ENCODE measurements around the gene ZNF385D. TPM values are rescaled to one million over a fixed set of nuclear protein-coding genes. Genes with fewer than 3 reads are reported as not detected.

The ZNF385D gene
- total RNA-seq, 1 donor from 2014 or later = 1.2 TPM

DNA sequence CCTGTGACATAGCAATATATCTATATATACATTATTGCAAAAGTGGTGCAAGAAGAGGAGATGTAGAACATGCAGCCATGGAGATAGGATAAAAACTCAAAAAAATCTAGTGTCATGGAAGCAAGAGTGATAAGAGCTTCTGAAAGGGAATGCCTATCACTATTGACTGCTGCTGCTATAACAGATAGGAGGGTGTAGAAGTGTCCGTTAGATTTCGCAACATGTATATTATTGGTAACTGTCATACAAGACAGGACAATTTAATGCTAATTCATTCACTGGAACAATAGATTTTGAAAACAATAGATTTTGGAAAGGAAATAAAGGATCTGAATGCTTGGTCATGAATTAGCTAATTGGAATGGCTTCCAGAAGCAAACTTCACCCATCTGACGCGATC, 224.5 kb downstream of the ZNF385D start:
- Mint-ChIP-seq H3K27me3 (ENCODE audit: low read depth) (no peaks in the 10 kb centered on the region), H3K36me3 (ENCODE audit: low read depth) (no peaks in the 10 kb centered on the region), H3K9me3 (ENCODE audit: low read depth) (no peaks in the 10 kb centered on the region), H3K4me3 (ENCODE audit: unreplicated experiment) (no peak overlapping the region), H3K27ac (ENCODE audit: unreplicated experiment) (no peak overlapping the region), H3K4me1 (ENCODE audit: low read depth) (peaks cover 4% of the 10 kb centered on the region)
- TF ChIP-seq, protein P1, sequence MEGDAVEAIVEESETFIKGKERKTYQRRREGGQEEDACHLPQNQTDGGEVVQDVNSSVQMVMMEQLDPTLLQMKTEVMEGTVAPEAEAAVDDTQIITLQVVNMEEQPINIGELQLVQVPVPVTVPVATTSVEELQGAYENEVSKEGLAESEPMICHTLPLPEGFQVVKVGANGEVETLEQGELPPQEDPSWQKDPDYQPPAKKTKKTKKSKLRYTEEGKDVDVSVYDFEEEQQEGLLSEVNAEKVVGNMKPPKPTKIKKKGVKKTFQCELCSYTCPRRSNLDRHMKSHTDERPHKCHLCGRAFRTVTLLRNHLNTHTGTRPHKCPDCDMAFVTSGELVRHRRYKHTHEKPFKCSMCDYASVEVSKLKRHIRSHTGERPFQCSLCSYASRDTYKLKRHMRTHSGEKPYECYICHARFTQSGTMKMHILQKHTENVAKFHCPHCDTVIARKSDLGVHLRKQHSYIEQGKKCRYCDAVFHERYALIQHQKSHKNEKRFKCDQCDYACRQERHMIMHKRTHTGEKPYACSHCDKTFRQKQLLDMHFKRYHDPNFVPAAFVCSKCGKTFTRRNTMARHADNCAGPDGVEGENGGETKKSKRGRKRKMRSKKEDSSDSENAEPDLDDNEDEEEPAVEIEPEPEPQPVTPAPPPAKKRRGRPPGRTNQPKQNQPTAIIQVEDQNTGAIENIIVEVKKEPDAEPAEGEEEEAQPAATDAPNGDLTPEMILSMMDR (IDR thresholded peaks at IDR 0.05) = no peak
- no peak for DNase-seq (ENCODE audit: low spot score)

DNA sequence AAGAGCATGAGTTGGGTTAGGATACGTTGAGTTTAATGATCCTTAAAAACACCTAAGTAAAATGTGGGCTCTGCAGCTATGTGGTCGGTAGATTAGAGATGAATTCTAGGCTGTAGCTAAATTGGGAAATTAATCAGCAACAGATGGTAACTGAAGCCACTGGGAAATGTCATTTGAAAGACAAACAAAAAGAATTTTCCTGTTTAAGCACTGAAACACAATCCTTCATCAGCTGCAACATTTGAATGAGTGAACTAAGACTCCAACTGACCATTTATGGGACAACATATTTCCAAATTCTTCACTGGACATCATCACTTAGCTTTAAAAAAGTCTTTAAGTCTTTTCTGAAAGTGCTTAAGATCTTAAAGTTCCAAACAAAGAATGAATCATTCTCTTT, 226.9 kb downstream of the ZNF385D start:
- no peaks in the 10 kb centered on the region for H3K9me3 Mint-ChIP-seq (ENCODE audit: low read depth)
- H3K27me3 Mint-ChIP-seq (ENCODE audit: low read depth) = peaks cover 5% of the 10 kb centered on the region
- TF ChIP-seq, protein P1 (IDR thresholded peaks at IDR 0.05) = no peak
- DNase-seq (ENCODE audit: low spot score) = no peak
- no peak overlapping the region for H3K4me3 Mint-ChIP-seq (ENCODE audit: unreplicated experiment)
- H3K36me3 Mint-ChIP-seq (ENCODE audit: low read depth) = no peaks in the 10 kb centered on the region
- H3K4me1 Mint-ChIP-seq (ENCODE audit: low read depth) = peaks cover 4% of the 10 kb centered on the region
- H3K27ac Mint-ChIP-seq (ENCODE audit: unreplicated experiment) = no peak overlapping the region

DNA sequence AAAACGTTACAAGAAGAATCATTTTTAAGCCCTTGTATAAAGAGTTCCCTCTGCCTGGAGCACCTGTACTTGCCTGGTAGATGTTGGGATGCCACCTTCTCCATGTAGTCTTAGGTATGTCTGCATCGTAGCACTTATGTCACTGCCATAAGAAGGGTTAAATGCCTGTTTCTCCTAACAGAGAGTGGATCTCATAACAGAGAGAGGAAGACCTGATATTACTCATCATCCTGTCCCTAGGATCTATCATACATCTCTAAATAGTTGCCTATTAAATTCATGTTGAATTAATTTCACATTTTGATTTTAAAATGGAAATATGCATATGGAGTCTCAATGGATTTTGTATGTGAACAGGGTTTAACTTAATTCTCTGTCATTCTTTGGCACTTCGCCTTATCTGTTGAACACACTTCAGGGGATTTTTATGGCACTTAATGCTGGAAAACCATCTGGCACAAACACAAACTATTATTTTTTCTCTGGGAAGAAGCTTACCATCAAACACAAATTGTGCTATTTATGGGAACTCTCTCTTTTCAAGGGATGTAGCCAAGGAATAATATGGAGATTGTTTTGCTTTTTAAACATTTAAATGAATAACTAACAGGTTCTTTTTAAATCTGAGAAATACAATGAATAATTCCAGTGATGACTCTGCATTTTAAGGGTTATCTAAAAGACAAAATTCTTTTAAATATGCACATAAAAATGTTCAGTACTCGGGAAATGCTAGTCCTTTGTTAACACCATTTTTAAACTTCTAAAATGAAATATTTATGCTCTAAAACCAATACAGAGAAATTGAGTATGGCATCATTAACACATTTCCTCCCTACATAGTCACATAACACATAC, 230.7 kb downstream of the ZNF385D start:
- no peak overlapping the region for H3K27ac Mint-ChIP-seq (ENCODE audit: unreplicated experiment)
- no peaks in the 10 kb centered on the region for H3K36me3 Mint-ChIP-seq (ENCODE audit: low read depth)
- TF ChIP-seq, protein P1 (IDR thresholded peaks at IDR 0.05) = no peak
- H3K9me3 Mint-ChIP-seq (ENCODE audit: low read depth) = no peaks in the 10 kb centered on the region
- H3K27me3 Mint-ChIP-seq (ENCODE audit: low read depth) = peaks cover 10% of the 10 kb centered on the region
- DNase-seq (ENCODE audit: low spot score) = no peak
- H3K4me1 Mint-ChIP-seq (ENCODE audit: low read depth) = peaks cover 4% of the 10 kb centered on the region
- H3K4me3 Mint-ChIP-seq (ENCODE audit: unreplicated experiment) = no peak overlapping the region

GRCh38 chr3:21517184-21517583, 233.8 kb downstream of the ZNF385D start:
- peaks cover 10% of the 10 kb centered on the region for H3K27me3 Mint-ChIP-seq (ENCODE audit: low read depth)
- no peaks in the 10 kb centered on the region for H3K4me1 Mint-ChIP-seq (ENCODE audit: low read depth)
- H3K9me3 Mint-ChIP-seq (ENCODE audit: low read depth) = no peaks in the 10 kb centered on the region
- TF ChIP-seq, protein P1 (IDR thresholded peaks at IDR 0.05) = no peak
- H3K27ac Mint-ChIP-seq (ENCODE audit: unreplicated experiment) = no peak overlapping the region
- H3K4me3 Mint-ChIP-seq (ENCODE audit: unreplicated experiment) = no peak overlapping the region
- DNase-seq (ENCODE audit: low spot score) = no peak
- no peaks in the 10 kb centered on the region for H3K36me3 Mint-ChIP-seq (ENCODE audit: low read depth)

DNA sequence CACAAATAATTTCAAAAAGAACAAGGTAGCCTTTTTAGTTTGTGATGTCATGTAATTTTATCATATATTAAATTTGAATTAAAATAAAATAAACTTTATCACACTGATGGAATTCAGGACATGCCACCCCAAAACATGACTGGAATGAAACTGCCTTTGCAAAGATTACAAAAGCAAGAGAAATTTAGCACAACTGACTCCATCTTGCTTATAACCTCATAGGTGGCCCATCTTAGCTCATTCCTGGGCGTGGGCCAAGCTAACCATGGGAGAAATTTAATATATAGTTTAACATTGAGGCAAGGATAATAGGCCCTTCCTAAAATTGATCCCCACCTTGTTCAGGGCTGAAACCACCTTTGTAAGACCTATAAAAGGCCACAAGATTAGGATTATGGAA, 235.6 kb downstream of the ZNF385D start:
- DNase-seq (ENCODE audit: low spot score) = no peak
- no peaks in the 10 kb centered on the region for H3K4me1 Mint-ChIP-seq (ENCODE audit: low read depth)
- TF ChIP-seq, protein P1 (IDR thresholded peaks at IDR 0.05) = no peak
- peaks cover 10% of the 10 kb centered on the region for H3K27me3 Mint-ChIP-seq (ENCODE audit: low read depth)
- H3K27ac Mint-ChIP-seq (ENCODE audit: unreplicated experiment) = no peak overlapping the region
- H3K9me3 Mint-ChIP-seq (ENCODE audit: low read depth) = peaks cover 3% of the 10 kb centered on the region
- H3K36me3 Mint-ChIP-seq (ENCODE audit: low read depth) = no peaks in the 10 kb centered on the region
- H3K4me3 Mint-ChIP-seq (ENCODE audit: unreplicated experiment) = no peak overlapping the region

Measured in chondrocyte (in vitro differentiated cells).